Ecto neural progenitor cell (in vitro differentiated cells): ENCODE measurements around the gene TPRG1.

Experiments
- DNase-seq: peaks from one replicate; pipeline ENCODE4 v3.0.0-alpha.2; 2018; ENCODE audit warnings: low spot score

TPRG1 gene

GRCh38 chr3:189166321-189166720, 5.5 kb upstream of the TPRG1 start:
- no peak for DNase-seq

GRCh38 chr3:189167027-189167766, 4.6 kb upstream of the TPRG1 start:
- no peak for DNase-seq

GRCh38 chr3:189168711-189169110, 3.1 kb upstream of the TPRG1 start:
- DNase-seq, result no peak

GRCh38 chr3:189169728-189170127, 2.0 kb upstream of the TPRG1 start:
- no peak for DNase-seq

GRCh38 chr3:189170559-189170958, 1.2 kb upstream of the TPRG1 start:
- DNase-seq, result no peak

GRCh38 chr3:189172668-189173419, 1.1 kb downstream of the TPRG1 start:
- no peak for DNase-seq

GRCh38 chr3:189184566-189184965, 12.8 kb downstream of the TPRG1 start:
- DNase-seq, result no peak

GRCh38 chr3:189186101-189186500, 14.3 kb downstream of the TPRG1 start:
- DNase-seq, result no peak

GRCh38 chr3:189188466-189188865, 16.7 kb downstream of the TPRG1 start:
- no peak for DNase-seq

GRCh38 chr3:189192725-189193124, 21.0 kb downstream of the TPRG1 start:
- no peak for DNase-seq

GRCh38 chr3:189195302-189195701, 23.5 kb downstream of the TPRG1 start:
- no peak for DNase-seq

- no peak for DNase-seq
Observed at GRCh38 chr3:189202106-189202505, 30.3 kb downstream of the TPRG1 start.

GRCh38 chr3:189202583-189202982, 30.8 kb downstream of the TPRG1 start:
- peak; percentile 48 for DNase-seq

- DNase-seq, result no peak
Observed at GRCh38 chr3:189204167-189204866, 32.5 kb downstream of the TPRG1 start.

- no peak for DNase-seq
Observed at GRCh38 chr3:189204937-189205336, 33.2 kb downstream of the TPRG1 start.

GRCh38 chr3:189210251-189210770, 38.5 kb downstream of the TPRG1 start:
- DNase-seq, result no peak

- no peak for DNase-seq
Observed at GRCh38 chr3:189212681-189213080, 40.9 kb downstream of the TPRG1 start.

- DNase-seq, result no peak
Observed at GRCh38 chr3:189214651-189215050, 42.9 kb downstream of the TPRG1 start.

GRCh38 chr3:189222927-189223636, 51.3 kb downstream of the TPRG1 start:
- DNase-seq, result no peak

GRCh38 chr3:189225431-189225830, 53.7 kb downstream of the TPRG1 start:
- DNase-seq, result no peak

- no peak for DNase-seq
Observed at GRCh38 chr3:189227249-189227648, 55.5 kb downstream of the TPRG1 start.

GRCh38 chr3:189229196-189229828, 57.5 kb downstream of the TPRG1 start:
- no peak for DNase-seq
